Measurements from ENCODE around the gene MAPKBP1.

MAPKBP1 gene

GRCh38 chr15:41817327-41817726, 43.0 kb downstream of the MAPKBP1 start:
- no peaks in the 10 kb centered on the region for H3K4me1 ChIP-seq (ENCODE audit: control insufficient read depth, insufficient read depth, low read length)

GRCh38 chr15:41817781-41818180, 43.5 kb downstream of the MAPKBP1 start:
- ChIA-PET POLR2A (no interaction called here), CTCF (interaction anchor here (0.7 to 0.9 kb wide), 2 partner anchors 10 to 33 kb away, joined by 3 to 4 read pairs; no protein-coding TSS in a partner anchor)
- H3K4me3 ChIP-seq (ENCODE audit: low read depth, low read length): no peak overlapping the region
- H3K27ac ChIP-seq (ENCODE audit: extremely low read depth, low read depth, low read length): no peak overlapping the region
- no peaks in the 10 kb centered on the region for H3K9me3 ChIP-seq (ENCODE audit: control insufficient read depth, insufficient read depth, low read depth, low read length)
- H3K4me1 ChIP-seq (ENCODE audit: control insufficient read depth, insufficient read depth, low read length): no peaks in the 10 kb centered on the region
- peaks cover 0 to 55% of the 10 kb centered on the region in 2 experiments; a peak in 1 of 3 replicates for H3K36me3 ChIP-seq (ENCODE audit: control insufficient read depth in 2 of 2, insufficient read depth in 1 of 2, low read length in 2 of 2)
- TF ChIP-seq ZBTB10 (tag by site-specific recombination; IDR thresholded peaks at IDR 0.05) (no peak), ZNF777 (tag by site-specific recombination; IDR thresholded peaks at IDR 0.05; ENCODE audit: borderline replicate concordance) (no peak), ZNF501 (tag by site-specific recombination; IDR thresholded peaks at IDR 0.05) (no peak), ZNF768 (tag by site-specific recombination; IDR thresholded peaks at IDR 0.05) (no peak), ZNF19 (tag by site-specific recombination; IDR thresholded peaks at IDR 0.05; ENCODE audit: low read depth) (no peak), ZNF639 (tag by site-specific recombination; IDR thresholded peaks at IDR 0.05) (no peak), ZNF518A (tag by site-specific recombination; conservative IDR thresholded peaks at IDR 0.05; ENCODE audit: low read depth) (no peak), ZNF2 (tag by site-specific recombination; IDR thresholded peaks at IDR 0.05) (no peak), ZNF624 (tag by site-specific recombination; IDR thresholded peaks at IDR 0.05) (no peak), GLI2 (tag by site-specific recombination; IDR thresholded peaks at IDR 0.05; ENCODE audit: borderline replicate concordance, low read depth) (no peak), ZNF626 (tag by site-specific recombination; IDR thresholded peaks at IDR 0.05) (no peak), ZNF600 (tag by site-specific recombination; IDR thresholded peaks at IDR 0.05) (no peak), ZNF146 (tag by site-specific recombination; IDR thresholded peaks at IDR 0.05) (no peak), ZNF792 (tag by site-specific recombination; IDR thresholded peaks at IDR 0.05) (no peak), ZNF280D (tag by site-specific recombination; IDR thresholded peaks at IDR 0.05) (no peak), ZBTB11 (tag by site-specific recombination; conservative IDR thresholded peaks at IDR 0.05; ENCODE audit: low read depth) (no peak)

More at GRCh38 chr15:41817327-41817726, 43.0 kb downstream of the MAPKBP1 start:
- no peak for TF ChIP-seq HOXA7 (CRISPR knock-in tag; IDR thresholded peaks at IDR 0.05; ENCODE audit: borderline replicate concordance)
- peak; percentile 86 for TF ChIP-seq KLF1 (tag by site-specific recombination; IDR thresholded peaks at IDR 0.05)
- Histone ChIP-seq H3K36me3 (ENCODE audit: control insufficient read depth in 2 of 2, insufficient read depth in 1 of 2, low read length in 2 of 2) (peaks cover 0 to 52% of the 10 kb centered on the region in 2 experiments; a peak in 1 of 3 replicates), H3K27ac (ENCODE audit: extremely low read depth, low read depth, low read length) (no peak overlapping the region), H3K4me3 (ENCODE audit: low read depth, low read length) (no peak overlapping the region), H3K9me3 (ENCODE audit: control insufficient read depth, insufficient read depth, low read depth, low read length) (no peaks in the 10 kb centered on the region)
- ChIA-PET CTCF (interaction anchor here (0.5 to 0.9 kb wide), 3 partner anchors 9 to 33 kb away, joined by 3 to 4 read pairs (median 3); no protein-coding TSS in a partner anchor), POLR2A (no interaction called here)
